Effector memory CD8-positive, alpha-beta T cell (primary cell): ENCODE data around the gene CRIM1.

Experiments used
- ATAC-seq: fragments of 150-1000 bp; cut with Tn5 transposase; replicated peaks from 2 replicates; pipeline ENCODE4 v1.10.0; 2021; ENCODE audit warnings: mild to moderate bottlenecking, moderate library complexity
- DNase-seq, 3 experiments: peaks; one replicate each; pipeline ENCODE4 v3.0.0; 2021
- H3K27ac Mint-ChIP-seq, 2 donors: one replicate each; pipeline ENCODE4 v1.8.0; 2022; ENCODE audit warnings: mild to moderate bottlenecking in 2 of 2, mixed read lengths in 2 of 2, moderate library complexity in 2 of 2
- H3K27me3 Mint-ChIP-seq, 2 donors: one replicate each; pipeline ENCODE4 v1.8.0; 2022; ENCODE audit warnings: mixed read lengths in 2 of 2
- H3K36me3 Mint-ChIP-seq: one replicate; pipeline ENCODE4 v1.8.0; 2022; ENCODE audit warnings: mild to moderate bottlenecking, moderate library complexity, mixed read lengths; ENCODE audit not compliant: insufficient read depth
- H3K4me1 Mint-ChIP-seq, 2 donors: one replicate each; pipeline ENCODE4 v1.8.0; 2022; ENCODE audit warnings: low read depth in 2 of 2, mixed read lengths in 2 of 2
- H3K4me3 Mint-ChIP-seq, 2 donors: one replicate each; pipeline ENCODE4 v1.8.0; 2022; ENCODE audit warnings: mild to moderate bottlenecking in 2 of 2, mixed read lengths in 2 of 2, moderate library complexity in 2 of 2
- H3K9me3 Mint-ChIP-seq, 2 donors: one replicate each; pipeline ENCODE4 v1.8.0; 2022; ENCODE audit warnings: mixed read lengths in 2 of 2

Gene CRIM1

GRCh38 chr2:36404318-36404717 is 48.7 kb downstream of the CRIM1 start:
- no peak for ATAC-seq

GRCh38 chr2:36404754-36405153 is 49.2 kb downstream of the CRIM1 start:
- Mint-ChIP-seq H3K4me3 (no peak overlapping the region), H3K9me3 (no peaks in the 10 kb centered on the region), H3K36me3 (no peaks in the 10 kb centered on the region), H3K27me3 (no peaks in the 10 kb centered on the region), H3K4me1 (peaks cover 0 to 2% of the 10 kb centered on the region in 2 donors), H3K27ac (no peak overlapping the region)
- no peak for ATAC-seq
- DNase-seq = no peak

More at GRCh38 chr2:36404318-36404717, 48.7 kb downstream of the CRIM1 start:
- H3K4me1 Mint-ChIP-seq = peaks cover 0 to under 1% of the 10 kb centered on the region in 2 donors
- H3K27ac Mint-ChIP-seq = no peak overlapping the region
- H3K36me3 Mint-ChIP-seq = no peaks in the 10 kb centered on the region
- no peak overlapping the region for H3K4me3 Mint-ChIP-seq
- no peak for DNase-seq
- H3K27me3 Mint-ChIP-seq = no peaks in the 10 kb centered on the region
- H3K9me3 Mint-ChIP-seq = no peaks in the 10 kb centered on the region

GRCh38 chr2:36405183-36405582 is 49.6 kb downstream of the CRIM1 start:
- no peak for ATAC-seq
- Mint-ChIP-seq H3K27me3 (no peaks in the 10 kb centered on the region), H3K4me3 (no peak overlapping the region), H3K36me3 (no peaks in the 10 kb centered on the region), H3K4me1 (peaks cover 0 to 4% of the 10 kb centered on the region in 2 donors), H3K27ac (no peak overlapping the region), H3K9me3 (no peaks in the 10 kb centered on the region)
- no peak for DNase-seq

GRCh38 chr2:36406296-36406695 is 50.7 kb downstream of the CRIM1 start:
- Mint-ChIP-seq H3K36me3 (no peaks in the 10 kb centered on the region), H3K27ac (no peak overlapping the region), H3K27me3 (no peaks in the 10 kb centered on the region), H3K9me3 (no peaks in the 10 kb centered on the region), H3K4me3 (no peak overlapping the region), H3K4me1 (peaks cover 0 to 4% of the 10 kb centered on the region in 2 donors)
- ATAC-seq (no peak), DNase-seq (no peak)

GRCh38 chr2:36407413-36407812 is 51.8 kb downstream of the CRIM1 start:
- no peaks in the 10 kb centered on the region for H3K27me3 Mint-ChIP-seq
- H3K4me1 Mint-ChIP-seq = peaks cover 0 to 4% of the 10 kb centered on the region in 2 donors
- no peak overlapping the region for H3K4me3 Mint-ChIP-seq
- no peaks in the 10 kb centered on the region for H3K9me3 Mint-ChIP-seq
- H3K36me3 Mint-ChIP-seq = no peaks in the 10 kb centered on the region
- ATAC-seq (no peak), DNase-seq (no peak)
- no peak overlapping the region for H3K27ac Mint-ChIP-seq

- no peak overlapping the region for H3K27ac Mint-ChIP-seq
- ATAC-seq = no peak
- no peak for DNase-seq
- no peaks in the 10 kb centered on the region for H3K9me3 Mint-ChIP-seq
- H3K27me3 Mint-ChIP-seq = no peaks in the 10 kb centered on the region
- no peak overlapping the region for H3K4me3 Mint-ChIP-seq
- no peaks in the 10 kb centered on the region for H3K36me3 Mint-ChIP-seq
- peaks cover 0 to 4% of the 10 kb centered on the region in 2 donors for H3K4me1 Mint-ChIP-seq
These were observed 52.7 kb downstream of the CRIM1 start for GRCh38 chr2:36408198-36408703.

- Mint-ChIP-seq H3K27me3 (no peaks in the 10 kb centered on the region), H3K9me3 (no peaks in the 10 kb centered on the region), H3K36me3 (no peaks in the 10 kb centered on the region), H3K4me3 (no peak overlapping the region), H3K27ac (peak overlapping the region in 1 of 2 donors; percentile 55), H3K4me1 (peaks cover 0 to 4% of the 10 kb centered on the region in 2 donors)
- DNase-seq = no peak
- ATAC-seq = no peak
These were observed 53.8 kb downstream of the CRIM1 start for GRCh38 chr2:36409335-36409734.

GRCh38 chr2:36409935-36410334 is 54.4 kb downstream of the CRIM1 start:
- Mint-ChIP-seq H3K36me3 (no peaks in the 10 kb centered on the region), H3K27me3 (no peaks in the 10 kb centered on the region), H3K4me1 (peaks cover 0 to 4% of the 10 kb centered on the region in 2 donors), H3K9me3 (no peaks in the 10 kb centered on the region), H3K4me3 (no peak overlapping the region), H3K27ac (no peak overlapping the region)
- DNase-seq = no peak
- ATAC-seq = no peak

GRCh38 chr2:36410681-36411080 is 55.1 kb downstream of the CRIM1 start:
- Mint-ChIP-seq H3K27ac (no peak overlapping the region), H3K4me1 (peaks cover 0 to 4% of the 10 kb centered on the region in 2 donors), H3K4me3 (no peak overlapping the region), H3K27me3 (no peaks in the 10 kb centered on the region), H3K9me3 (no peaks in the 10 kb centered on the region), H3K36me3 (no peaks in the 10 kb centered on the region)
- DNase-seq (no peak), ATAC-seq (no peak)

GRCh38 chr2:36411962-36412444 is 56.4 kb downstream of the CRIM1 start:
- Mint-ChIP-seq H3K9me3 (no peaks in the 10 kb centered on the region), H3K4me1 (peaks cover under 1 to 4% of the 10 kb centered on the region in 2 donors), H3K27me3 (no peaks in the 10 kb centered on the region), H3K36me3 (no peaks in the 10 kb centered on the region), H3K27ac (no peak overlapping the region), H3K4me3 (no peak overlapping the region)
- no peak for DNase-seq
- ATAC-seq = no peak

GRCh38 chr2:36413218-36413617 is 57.6 kb downstream of the CRIM1 start:
- Mint-ChIP-seq H3K4me1 (peaks cover 3 to 4% of the 10 kb centered on the region in 2 donors), H3K36me3 (no peaks in the 10 kb centered on the region), H3K27me3 (no peaks in the 10 kb centered on the region), H3K27ac (no peak overlapping the region), H3K9me3 (no peaks in the 10 kb centered on the region), H3K4me3 (no peak overlapping the region)
- DNase-seq (no peak), ATAC-seq (no peak)

- Mint-ChIP-seq H3K9me3 (no peaks in the 10 kb centered on the region), H3K4me1 (peaks cover 6 to 7% of the 10 kb centered on the region in 2 donors), H3K36me3 (no peaks in the 10 kb centered on the region), H3K4me3 (no peak overlapping the region), H3K27me3 (no peaks in the 10 kb centered on the region), H3K27ac (no peak overlapping the region)
- no peak for ATAC-seq
- no peak for DNase-seq
These were observed 58.7 kb downstream of the CRIM1 start for GRCh38 chr2:36414307-36414706.

GRCh38 chr2:36415381-36416022 is 59.9 kb downstream of the CRIM1 start:
- Mint-ChIP-seq H3K27ac (no peak overlapping the region), H3K4me3 (no peak overlapping the region), H3K4me1 (peaks cover 5 to 7% of the 10 kb centered on the region in 2 donors), H3K27me3 (no peaks in the 10 kb centered on the region), H3K36me3 (no peaks in the 10 kb centered on the region), H3K9me3 (no peaks in the 10 kb centered on the region)
- no peak for DNase-seq
- no peak for ATAC-seq

GRCh38 chr2:36416370-36417165 is 61.0 kb downstream of the CRIM1 start:
- H3K4me3 Mint-ChIP-seq = no peak overlapping the region
- no peaks in the 10 kb centered on the region for H3K27me3 Mint-ChIP-seq
- no peak for ATAC-seq
- H3K36me3 Mint-ChIP-seq = no peaks in the 10 kb centered on the region
- DNase-seq = no peak
- H3K4me1 Mint-ChIP-seq = peaks cover 5 to 7% of the 10 kb centered on the region in 2 donors
- no peak overlapping the region for H3K27ac Mint-ChIP-seq
- no peaks in the 10 kb centered on the region for H3K9me3 Mint-ChIP-seq
